Activated T-cell treated with anti-CD3 and anti-CD28 coated beads, Interleukin-2, amount 50 U/mL, for 1 hour (primary cell): Measurements from ENCODE around the gene UGT1A8.

Source experiments
- DNase-seq: peaks from one replicate; pipeline ENCODE4 v3.0.0-alpha.2; 2020

The UGT1A8 gene

DNA sequence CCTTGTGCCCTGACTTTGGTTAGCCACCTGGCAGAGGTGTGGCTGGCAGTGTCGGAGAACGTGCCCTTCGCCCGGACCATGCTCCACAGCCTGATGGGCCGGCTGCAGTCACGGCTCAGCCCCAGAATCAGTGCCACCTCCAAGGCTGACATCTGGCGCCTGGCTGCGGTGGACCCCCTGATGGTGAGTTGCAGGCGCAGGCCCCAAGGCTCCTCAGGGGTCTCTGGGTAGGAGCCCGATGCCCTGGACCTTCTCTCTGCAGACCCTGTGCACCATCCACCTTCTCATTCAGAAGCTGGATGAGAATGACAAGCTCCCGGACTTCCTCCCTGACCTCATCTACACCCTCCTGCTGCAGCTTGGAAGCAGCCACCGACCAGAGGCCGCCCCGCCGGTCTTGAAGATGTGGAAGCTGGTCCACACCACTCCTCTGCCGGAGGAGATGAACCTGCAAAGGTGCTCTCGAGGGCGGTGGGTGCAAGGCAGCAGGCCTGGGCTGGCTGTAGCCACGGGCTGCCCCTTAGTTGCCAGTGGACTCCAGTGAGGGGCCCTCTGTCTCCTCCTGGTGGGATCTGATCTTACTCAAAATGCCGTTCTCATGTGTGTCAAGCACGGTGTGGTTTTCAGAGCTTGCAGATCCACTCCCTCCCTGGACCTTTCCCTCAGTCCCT, 204.8 kb downstream of the UGT1A8 start:
- DNase-seq: no peak
